Spleen (tissue), 11 donors: ENCODE results near the gene TNNT2. TPM values are rescaled to one million over a fixed set of nuclear protein-coding genes. Genes with fewer than 3 reads are reported as not detected.

Experiments
- DNase-seq: peaks from one replicate; pipeline ENCODE4 v3.0.0-alpha.2; 2020
- H3K27ac ChIP-seq, 8 donors: fragments of 200-600 bp; sonication (generic) in 7 of 8; 1 replicate in 4 of 8; 2 replicates in 4 of 8; pipeline versions ENCODE4 v1.5.0 to v1.8.0; 2016 to 2021; ENCODE audit warnings: inconsistent platforms in 4 of 8, mild to moderate bottlenecking in 4 of 8, moderate library complexity in 1 of 8
- H3K27me3 ChIP-seq, 7 donors: fragments of 200-600 bp; sonication (generic) in 6 of 7; replicated peaks in 1 of 7; 1 replicate in 4 of 7; 2 replicates in 3 of 7; pipeline versions ENCODE4 v1.5.0 to v1.8.0; 2016 to 2021; ENCODE audit warnings: inconsistent platforms in 3 of 7, mild to moderate bottlenecking in 1 of 7
- H3K36me3 ChIP-seq, 6 donors: fragments of 200-600 bp; sonication (generic) in 5 of 6; 1 replicate in 4 of 6; 2 replicates in 2 of 6; pipeline versions ENCODE4 v1.5.0 to v1.8.0; 2016 to 2021; ENCODE audit warnings: inconsistent platforms in 2 of 6
- H3K4me1 ChIP-seq, 6 donors: fragments of 200-600 bp; sonication (generic) in 5 of 6; 1 replicate in 3 of 6; 2 replicates in 3 of 6; pipeline versions ENCODE4 v1.5.0 to v1.8.0; 2016 to 2021; ENCODE audit warnings: inconsistent platforms in 3 of 6
- H3K4me3 ChIP-seq, 8 donors: fragments of 200-600 bp; sonication (generic) in 7 of 8; 1 replicate in 4 of 8; 2 replicates in 4 of 8; pipeline versions ENCODE4 v1.5.0 to v1.8.0; 2016 to 2021; ENCODE audit warnings: inconsistent platforms in 4 of 8, mild to moderate bottlenecking in 4 of 8, moderate library complexity in 2 of 8
- H3K9me3 ChIP-seq, 8 donors: fragments of 200-600 bp; sonication (generic) in 7 of 8; 1 replicate in 4 of 8; 2 replicates in 4 of 8; pipeline versions ENCODE4 v1.5.0 to v1.8.0; 2016 to 2021; ENCODE audit warnings: inconsistent platforms in 4 of 8
- CTCF ChIP-seq, 11 experiments: fragments of 200-600 bp in 7 of 11; fragments of 450-650 bp in 4 of 11; sonication (generic) in 4 of 11; IDR thresholded peaks in 8 of 11; conservative IDR thresholded peaks in 3 of 11; 1 replicate in 7 of 11; 2 replicates in 4 of 11; pipeline versions ENCODE4 v1.4.0 to v1.8.0; 2016 to 2021; ENCODE audit warnings: antibody characterized with exemption in 11 of 11, inconsistent platforms in 4 of 11, mild to moderate bottlenecking in 1 of 11
- POLR2A ChIP-seq, 3 donors: fragments of 450-650 bp; IDR thresholded peaks; one replicate each; pipeline ENCODE4 v1.5.1; 2017; ENCODE audit warnings: antibody characterized with exemption in 3 of 3, mild to moderate bottlenecking in 1 of 3
- POLR2AphosphoS5 ChIP-seq, 3 donors: sonication (generic); formaldehyde crosslinking; IDR thresholded peaks; one replicate each; pipeline ENCODE4 v1.5.1; 2017; ENCODE audit warnings: antibody characterized with exemption in 3 of 3
- WGBS, 5 donors: extraction: QIAGEN DNeasy Blood & Tissue Kit in 3 of 5; methylation state at CpG; one replicate each; pipeline versions ENCODE4 v1.1.5 to v1.1.7; 2013 to 2018; 5-methylcytosine and 5-hydroxymethylcytosine counted together
- intact Hi-C: fragments of 100-400 bp; cut with DNase I; formaldehyde crosslinking; loops from one replicate; pipeline ENCODE4 v1.15.0; 2023; ENCODE audit warnings: low total_unique reads
- polyA plus RNA-seq, 3 donors: library from polyadenylated mRNA; stranded (reverse); fragments of 200-250 nt; gene quantifications; one replicate each; pipeline ENCODE4 v1.2.1, GENCODE V29; 2013
- total RNA-seq, 7 donors: library from RNA; depleted of rRNA in 3 of 7; stranded (reverse); fragments of >200 nt in 3 of 7; fragmentation: NEBNext Ultra II Directional in 4 of 7; extraction: Animal tissue kit (Norgen Biotek cat#: 25700) in 4 of 7; gene quantifications; one replicate each; pipeline versions ENCODE4 v1.1.0 to v1.2.1, GENCODE V29; 2016 to 2021
- donor health status: healthy with polysubstance abuse.
- donor health status: DM: no; HTN: no; CAD: no; lungs with moderate emphysema.
- donor health status: DM: no; HTN: no; CAD: no.
- donor health status: Bipolar disorder and iron deficiency.
- donor health status: healthy.
- donor health status: DM: no; HTN: no; CAD: no.
- donor health status: DM: yes; HTN: yes; CAD: no.

TNNT2 gene
- total and polyA plus RNA-seq, 10 donors, result 0.41 to 3.8 (median 1.2) TPM; not detected in 5

- TF ChIP-seq POLR2AphosphoS5 (IDR thresholded peaks at IDR 0.05), result no peak
- no peak for TF ChIP-seq CTCF (IDR thresholded peaks at IDR 0.05 in 8 of 11, conservative IDR thresholded peaks at IDR 0.05 in 3 of 11)
- no peak for TF ChIP-seq POLR2A (IDR thresholded peaks at IDR 0.05)
- intact Hi-C loops, result no loop called here
- no peak overlapping the region for H3K27ac ChIP-seq
Observed at GRCh38 chr1:201406831-201407406, 29.4 kb upstream of the TNNT2 start.

GRCh38 chr1:201405484-201405831 lies 28.0 kb upstream of the TNNT2 start:
- Histone ChIP-seq H3K4me1 (peaks cover 0 to 6% (median 0%) of the 10 kb centered on the region in 6 donors), H3K4me3 (no peak overlapping the region), H3K27me3 (peaks cover 0 to 28% (median 8%) of the 10 kb centered on the region in 7 donors), H3K36me3 (no peaks in the 10 kb centered on the region), H3K27ac (no peak overlapping the region), H3K9me3 (no peaks in the 10 kb centered on the region)
- WGBS, 5 donors, result 70 to 84% (median 81%) methylated on average over 2 to 10 of the region's 10 CpGs
- DNase-seq, result no peak
- intact Hi-C loops, result no loop called here
- TF ChIP-seq CTCF (IDR thresholded peaks at IDR 0.05 in 8 of 11, conservative IDR thresholded peaks at IDR 0.05 in 3 of 11) (no peak), POLR2A (IDR thresholded peaks at IDR 0.05) (no peak), POLR2AphosphoS5 (IDR thresholded peaks at IDR 0.05) (no peak)

More at GRCh38 chr1:201406831-201407406, 29.4 kb upstream of the TNNT2 start:
- peaks cover 0 to 14% (median 0%) of the 10 kb centered on the region in 7 donors for H3K27me3 ChIP-seq
- no peaks in the 10 kb centered on the region for H3K36me3 ChIP-seq
- peaks cover 0 to 6% (median 0%) of the 10 kb centered on the region in 6 donors for H3K4me1 ChIP-seq
- DNase-seq, result no peak
- WGBS, 5 donors, result 74 to 84% (median 80%) methylated on average over 8 of the region's 8 CpGs
- H3K4me3 ChIP-seq, result no peak overlapping the region
- no peaks in the 10 kb centered on the region for H3K9me3 ChIP-seq

GRCh38 chr1:201404722-201405483 lies 27.4 kb upstream of the TNNT2 start:
- no peak for DNase-seq
- H3K4me1 ChIP-seq, result peaks cover 0 to 6% (median 0%) of the 10 kb centered on the region in 6 donors
- TF ChIP-seq CTCF (IDR thresholded peaks at IDR 0.05 in 8 of 11, conservative IDR thresholded peaks at IDR 0.05 in 3 of 11) (no peak), POLR2A (IDR thresholded peaks at IDR 0.05) (no peak), POLR2AphosphoS5 (IDR thresholded peaks at IDR 0.05) (no peak)
- no peak overlapping the region for H3K4me3 ChIP-seq
- intact Hi-C loops, result no loop called here
- no peaks in the 10 kb centered on the region for H3K9me3 ChIP-seq
- H3K27ac ChIP-seq, result no peak overlapping the region
- H3K27me3 ChIP-seq, result peaks cover 0 to 34% (median 12%) of the 10 kb centered on the region in 7 donors
- H3K36me3 ChIP-seq, result no peaks in the 10 kb centered on the region
- 80 to 91% (median 86%) methylated on average over 8 to 11 of the region's 11 CpGs for WGBS, 5 donors

- Histone ChIP-seq H3K9me3 (no peaks in the 10 kb centered on the region), H3K36me3 (no peaks in the 10 kb centered on the region), H3K27ac (no peak overlapping the region), H3K4me1 (peaks cover 0 to 13% (median 6%) of the 10 kb centered on the region in 6 donors), H3K4me3 (no peak overlapping the region), H3K27me3 (peaks cover 4 to 42% (median 21%) of the 10 kb centered on the region in 7 donors)
- TF ChIP-seq POLR2A (IDR thresholded peaks at IDR 0.05) (no peak), POLR2AphosphoS5 (IDR thresholded peaks at IDR 0.05) (no peak), CTCF (IDR thresholded peaks at IDR 0.05 in 8 of 11, conservative IDR thresholded peaks at IDR 0.05 in 3 of 11) (no peak)
- 28 to 50% (median 37%) methylated on average over 6 to 7 of the region's 7 CpGs for WGBS, 5 donors
- intact Hi-C loops, result no loop called here
- DNase-seq, result no peak
Observed at GRCh38 chr1:201404055-201404454, 26.6 kb upstream of the TNNT2 start.
